Globus pallidus (tissue), 1 donor: Measurements from ENCODE around the gene ETV1.

ENCODE experiments used
- DNase-seq: peaks from one replicate; pipeline ENCODE4 v3.0.0-alpha.2; 2015; ENCODE audit warnings: low spot score

The ETV1 gene

GRCh38 chr7:13986208-13986607 is 3.3 kb downstream of the ETV1 start:
- no peak for DNase-seq

- DNase-seq, result no peak
Measured at GRCh38 chr7:13984831-13985685, 4.4 kb downstream of the ETV1 start.

- DNase-seq, result no peak
Measured at GRCh38 chr7:13984061-13984460, 5.4 kb downstream of the ETV1 start.

GRCh38 chr7:13982940-13983677 is 6.4 kb downstream of the ETV1 start:
- no peak for DNase-seq

- DNase-seq, result no peak
Measured at GRCh38 chr7:13981070-13981469, 8.4 kb downstream of the ETV1 start.

- no peak for DNase-seq
Measured at GRCh38 chr7:13980474-13980873, 9.0 kb downstream of the ETV1 start.

GRCh38 chr7:13979671-13980435 is 9.6 kb downstream of the ETV1 start:
- no peak for DNase-seq

GRCh38 chr7:13976594-13976993 is 12.9 kb downstream of the ETV1 start:
- DNase-seq, result no peak

GRCh38 chr7:13965077-13965476 is 24.4 kb downstream of the ETV1 start:
- DNase-seq, result no peak

- no peak for DNase-seq
Measured at GRCh38 chr7:13963925-13964324, 25.5 kb downstream of the ETV1 start.

GRCh38 chr7:13955494-13955893 is 34.0 kb downstream of the ETV1 start:
- DNase-seq, result no peak

GRCh38 chr7:13953368-13953767 is 36.1 kb downstream of the ETV1 start:
- no peak for DNase-seq

GRCh38 chr7:13952921-13953320 is 36.5 kb downstream of the ETV1 start:
- no peak for DNase-seq

GRCh38 chr7:13949939-13950338 is 39.5 kb downstream of the ETV1 start:
- no peak for DNase-seq

- DNase-seq, result no peak
Measured at GRCh38 chr7:13949445-13949844, 40.0 kb downstream of the ETV1 start.

- DNase-seq, result no peak
Measured at GRCh38 chr7:13948019-13948801, 41.3 kb downstream of the ETV1 start.

- no peak for DNase-seq
Measured at GRCh38 chr7:13947535-13947934, 41.9 kb downstream of the ETV1 start.

- no peak for DNase-seq
Measured at GRCh38 chr7:13946181-13946580, 43.3 kb downstream of the ETV1 start.

GRCh38 chr7:13945670-13946069 is 43.8 kb downstream of the ETV1 start:
- no peak for DNase-seq

GRCh38 chr7:13933536-13933935 is 55.9 kb downstream of the ETV1 start:
- DNase-seq, result no peak

GRCh38 chr7:13933091-13933490 is 56.4 kb downstream of the ETV1 start:
- no peak for DNase-seq

GRCh38 chr7:13932131-13932530 is 57.3 kb downstream of the ETV1 start:
- no peak for DNase-seq
